ENCODE data around the gene KIAA0319L.

DNA sequence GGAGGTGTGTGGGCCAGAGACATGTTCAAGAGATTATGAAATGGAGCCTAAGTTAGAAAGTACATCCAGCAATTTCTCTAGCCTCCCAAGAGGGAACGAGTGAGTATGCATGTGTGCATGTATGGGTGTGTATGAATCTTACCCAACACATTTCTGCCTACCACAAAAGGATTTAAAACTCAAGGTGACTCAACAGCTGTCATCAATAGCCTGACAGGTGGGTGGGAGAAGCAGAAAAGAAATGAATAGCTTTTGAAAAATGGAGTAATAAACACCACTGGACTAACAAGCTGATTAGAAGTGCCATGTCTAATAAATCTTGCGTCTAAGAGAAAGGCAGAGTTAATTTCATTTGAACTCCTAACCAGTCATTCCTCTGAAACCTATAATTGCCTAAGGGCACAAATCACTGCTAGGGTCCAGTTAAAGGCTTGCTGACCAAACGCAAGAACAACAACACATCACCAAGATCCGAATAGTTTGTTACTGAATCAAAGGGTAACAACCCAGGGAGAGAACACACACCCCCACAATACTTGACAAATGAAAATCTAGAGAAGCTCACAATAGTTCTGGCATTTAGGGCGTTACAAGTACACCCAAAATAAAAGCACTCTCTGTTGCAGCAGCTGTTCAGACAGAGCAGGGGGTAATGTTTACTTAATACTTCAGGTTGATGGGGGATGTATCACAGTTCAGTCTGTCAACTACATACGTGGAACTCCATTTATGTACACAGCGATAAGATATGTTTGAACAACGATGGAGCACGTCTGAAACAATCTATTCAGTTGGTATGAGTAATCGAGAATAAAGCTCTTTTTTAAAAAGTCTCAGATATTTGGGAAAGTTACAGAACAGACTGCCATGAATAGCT is 1.4 kb downstream of the KIAA0319L start:
- TF ChIP-seq, protein P1, sequence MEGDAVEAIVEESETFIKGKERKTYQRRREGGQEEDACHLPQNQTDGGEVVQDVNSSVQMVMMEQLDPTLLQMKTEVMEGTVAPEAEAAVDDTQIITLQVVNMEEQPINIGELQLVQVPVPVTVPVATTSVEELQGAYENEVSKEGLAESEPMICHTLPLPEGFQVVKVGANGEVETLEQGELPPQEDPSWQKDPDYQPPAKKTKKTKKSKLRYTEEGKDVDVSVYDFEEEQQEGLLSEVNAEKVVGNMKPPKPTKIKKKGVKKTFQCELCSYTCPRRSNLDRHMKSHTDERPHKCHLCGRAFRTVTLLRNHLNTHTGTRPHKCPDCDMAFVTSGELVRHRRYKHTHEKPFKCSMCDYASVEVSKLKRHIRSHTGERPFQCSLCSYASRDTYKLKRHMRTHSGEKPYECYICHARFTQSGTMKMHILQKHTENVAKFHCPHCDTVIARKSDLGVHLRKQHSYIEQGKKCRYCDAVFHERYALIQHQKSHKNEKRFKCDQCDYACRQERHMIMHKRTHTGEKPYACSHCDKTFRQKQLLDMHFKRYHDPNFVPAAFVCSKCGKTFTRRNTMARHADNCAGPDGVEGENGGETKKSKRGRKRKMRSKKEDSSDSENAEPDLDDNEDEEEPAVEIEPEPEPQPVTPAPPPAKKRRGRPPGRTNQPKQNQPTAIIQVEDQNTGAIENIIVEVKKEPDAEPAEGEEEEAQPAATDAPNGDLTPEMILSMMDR (conservative IDR thresholded peaks at IDR 0.05; ENCODE audit: low read length): no peak
- no peak for TF ChIP-seq EZH2phosphoT487 (IDR thresholded peaks at IDR 0.05; ENCODE audit: borderline replicate concordance, low read depth, low read length)

Measured in OCI-LY7 (cell line).